Endothelial cell of umbilical vein (primary cell): ENCODE results near the gene SLC22A23. TPM values are rescaled to one million over a fixed set of nuclear protein-coding genes. Genes with fewer than 3 reads are reported as not detected.

Source experiments
- BruUV-seq: library from RNA; stranded (reverse); fragments of 400-500 nt; replicated peaks from 2 replicates; lab custom pipeline; 2021; lab: Mats Ljungman, UMichigan
- CTCF ChIA-PET: fragments of 300-600, 350-600 bp; sonication (Branson Sonifier 250); formaldehyde crosslinking; loops from one replicate; lab custom pipeline; 2021; ENCODE audit warnings: antibody characterized with exemption, inconsistent platforms; lab: Charles Lee
- POLR2A ChIA-PET: fragments of 300-600, 350-600 bp; sonication (Branson Sonifier 250); formaldehyde crosslinking; loops from one replicate; lab custom pipeline; 2021; ENCODE audit warnings: antibody characterized with exemption, inconsistent platforms; lab: Charles Lee
- DNase-seq: peaks from one replicate; pipeline ENCODE4 v3.0.0-alpha.2; 2011; ENCODE audit warnings: low read depth, low spot score
- FAIRE-seq: peaks from 2 replicates; lab custom pipeline; 2011; peaks lifted over from hg19 to GRCh38; lab: Jason Lieb, UNC
- H2AFZ ChIP-seq: 2 replicates; pipeline ENCODE4 v1.6.0; 2012; ENCODE audit warnings: low read depth, low read length, control low read depth, inconsistent platforms
- H3K27ac ChIP-seq: 2 replicates; pipeline ENCODE4 v1.5.1; 2011; ENCODE audit warnings: low read depth, mild to moderate bottlenecking, control low read depth, low read length, moderate library complexity; ENCODE audit not compliant: insufficient read depth
- H3K27me3 ChIP-seq, 2 experiments: 2 replicates each; pipeline versions ENCODE4 v1.6.0 to v1.6.1; 2011; ENCODE audit warnings: low read length in 2 of 2, mixed read lengths in 1 of 2; ENCODE audit not compliant: control insufficient read depth in 2 of 2, insufficient read depth in 2 of 2
- H3K36me3 ChIP-seq, 2 experiments: 2 replicates in 1 of 2; 3 replicates in 1 of 2; pipeline ENCODE4 v1.5.1; 2011; ENCODE audit warnings: low read length in 2 of 2, mild to moderate bottlenecking in 1 of 2, moderate library complexity in 1 of 2; ENCODE audit not compliant: control insufficient read depth in 2 of 2, insufficient read depth in 2 of 2; ENCODE audit errors: extremely low read depth in 1 of 2
- H3K4me1 ChIP-seq: 3 replicates; pipeline ENCODE4 v1.5.1; 2011; ENCODE audit warnings: mild to moderate bottlenecking, low read length; ENCODE audit not compliant: control insufficient read depth, insufficient read depth; ENCODE audit errors: extremely low read depth
- H3K4me2 ChIP-seq: 2 replicates; pipeline ENCODE4 v1.6.1; 2011; ENCODE audit warnings: low read length, control low read depth, mixed read lengths; ENCODE audit not compliant: insufficient read depth
- H3K4me3 ChIP-seq, 3 experiments: fragments of 200-600 bp in 1 of 3; sonication (generic), shearing (Covaris generic) in 1 of 3; replicated peaks in 1 of 3; 2 replicates each; pipeline ENCODE4 v1.5.1; 2011 to 2016; ENCODE audit warnings: control low read depth in 3 of 3, low read length in 3 of 3, mild to moderate bottlenecking in 2 of 3, inconsistent platforms in 1 of 3, low read depth in 1 of 3, moderate library complexity in 1 of 3; ENCODE audit not compliant: insufficient read depth in 1 of 3
- H3K79me2 ChIP-seq: 2 replicates; pipeline ENCODE4 v1.6.0; 2012; ENCODE audit warnings: low read length, inconsistent platforms; ENCODE audit not compliant: control insufficient read depth, insufficient read depth
- H3K9ac ChIP-seq: replicated peaks from 2 replicates; pipeline ENCODE3; 2011; ENCODE audit warnings: low read length, control low read depth; ENCODE audit not compliant: insufficient read depth; ENCODE audit errors: extremely low read depth
- H3K9me1 ChIP-seq: replicated peaks from 3 replicates; pipeline ENCODE4 v1.6.0; 2011; ENCODE audit warnings: mild to moderate bottlenecking, low read length; ENCODE audit not compliant: control insufficient read depth, insufficient read depth; ENCODE audit errors: extremely low read depth
- H3K9me3 ChIP-seq: replicated peaks from 2 replicates; pipeline ENCODE4 v1.5.1; 2012; ENCODE audit warnings: low read length, inconsistent platforms; ENCODE audit not compliant: control insufficient read depth, insufficient read depth
- H4K20me1 ChIP-seq: replicated peaks from 2 replicates; pipeline ENCODE3; 2011; ENCODE audit warnings: mild to moderate bottlenecking, low read length; ENCODE audit not compliant: control insufficient read depth, insufficient read depth; ENCODE audit errors: extremely low read depth
- CTCF ChIP-seq, 2 donors: IDR thresholded peaks; 1 replicate in 1 of 2; 2 replicates in 1 of 2; pipeline ENCODE4 v1.5.1; 2011; ENCODE audit warnings: low read length in 2 of 2, mild to moderate bottlenecking in 2 of 2, moderate library complexity in 2 of 2, control low read depth in 1 of 2, inconsistent platforms in 1 of 2, low read depth in 1 of 2; ENCODE audit not compliant: insufficient read depth in 1 of 2; ENCODE audit errors: extremely low read depth in 1 of 2
- EZH2 ChIP-seq: IDR thresholded peaks from 2 replicates; pipeline ENCODE4 v1.6.1; 2012; ENCODE audit warnings: borderline replicate concordance, low read depth, mild to moderate bottlenecking, moderate library complexity, low read length, inconsistent platforms; ENCODE audit not compliant: severe bottlenecking
- FOS ChIP-seq: IDR thresholded peaks from 2 replicates; pipeline ENCODE4 v1.6.1; 2011; ENCODE audit warnings: mild to moderate bottlenecking, low read length, moderate library complexity, borderline replicate concordance; ENCODE audit not compliant: insufficient read depth
- GATA2 ChIP-seq: IDR thresholded peaks from 2 replicates; pipeline ENCODE4 v1.7.0; 2011; ENCODE audit warnings: low read depth, mild to moderate bottlenecking, moderate library complexity, mixed read lengths, low read length; ENCODE audit not compliant: insufficient read length, insufficient read depth
- JUN ChIP-seq: IDR thresholded peaks from 2 replicates; pipeline ENCODE4 v1.6.1; 2011; ENCODE audit warnings: borderline replicate concordance, low read depth; ENCODE audit not compliant: insufficient read length, insufficient read depth
- MAX ChIP-seq: IDR thresholded peaks from 2 replicates; pipeline ENCODE4 v1.6.1; 2011; ENCODE audit not compliant: insufficient read depth, insufficient read length
- MYC ChIP-seq: IDR thresholded peaks from one replicate; pipeline ENCODE4 v1.6.1; 2011; ENCODE audit warnings: mild to moderate bottlenecking, low read depth, low read length
- POLR2A ChIP-seq: IDR thresholded peaks from 2 replicates; pipeline ENCODE4 v1.6.1; 2012; ENCODE audit warnings: low read depth, mild to moderate bottlenecking, control low read depth, low read length
- POLR2AphosphoS5 ChIP-seq: IDR thresholded peaks from 2 replicates; pipeline ENCODE4 v1.6.1; 2012; ENCODE audit warnings: low read depth, mild to moderate bottlenecking, control low read depth, low read length, moderate library complexity; ENCODE audit not compliant: insufficient read depth
- dilution Hi-C: fragments of 300-500 bp; cut with MboI; formaldehyde crosslinking; loops from one replicate; pipeline ENCODE4 v1.15.0; 2019; ENCODE audit warnings: low sequenced_read_pairs; ENCODE audit not compliant: extremely low pct_ligation_motif_present
- intact Hi-C: fragments of 100-400 bp; cut with micrococcal nuclease; formaldehyde crosslinking; loops from one replicate; pipeline ENCODE4 v1.10.0; 2022
- polyA plus RNA-seq, 4 experiments: library from polyadenylated mRNA; depleted of rRNA in 3 of 4; stranded (reverse) in 3 of 4; unstranded in 1 of 4; fragments of >200 nt; gene quantifications; 2 replicates each; pipeline versions ENCODE4 v1.2.1 to v1.2.3, GENCODE V29; 2011 to 2012; ENCODE audit warnings: missing spikeins in 1 of 4
- total RNA-seq: library from RNA; stranded (reverse); gene quantifications from 2 replicates; pipeline ENCODE4 v1.2.3, GENCODE V29; 2021

The SLC22A23 gene
- total and polyA plus RNA-seq, 2 donors (not counting 3 experiments of a cell fraction or from before 2014, with no cell fraction given), result 4.2 to 14.3 TPM

- Histone ChIP-seq H3K4me1 (no peaks in the 10 kb centered on the region), H3K27me3 (peaks cover 0 to 2% of the 10 kb centered on the region in 2 experiments), H3K9ac (no peak overlapping the region), H2AFZ (no peak overlapping the region), H3K4me2 (no peak overlapping the region), H3K36me3 (no peaks in the 10 kb centered on the region), H4K20me1 (no peaks in the 10 kb centered on the region), H3K4me3 (no peak overlapping the region), H3K27ac (no peak overlapping the region), H3K9me3 (no peaks in the 10 kb centered on the region), H3K9me1 (no peaks in the 10 kb centered on the region), H3K79me2 (no peaks in the 10 kb centered on the region)
- dilution Hi-C loops (no loop called here), intact Hi-C loops (no loop called here)
- BruUV-seq, result no TSS peak
- DNase-seq, result no peak
- TF ChIP-seq POLR2AphosphoS5, result no peak
- no peak for TF ChIP-seq EZH2
- TF ChIP-seq FOS, result no peak
- no peak for TF ChIP-seq CTCF (IDR thresholded peaks at IDR 0.05; ENCODE audit: extremely low read depth in 1 of 2, insufficient read depth in 1 of 2, low read depth in 1 of 2, low read length in 2 of 2)
- TF ChIP-seq MAX, result no peak
- TF ChIP-seq JUN, result no peak
- no peak for TF ChIP-seq MYC
- TF ChIP-seq GATA2, result no peak
- TF ChIP-seq POLR2A, result no peak
- CTCF ChIA-PET, result interaction anchor here (1.0 to 1.5 kb wide), 5 partner anchors 11 to 32 kb away, joined by 3 to 5 read pairs (median 4); partner anchors contain the start of gene SLC22A23
- no peak for FAIRE-seq
- POLR2A ChIA-PET, result no interaction called here
These were observed 13.7 kb downstream of the SLC22A23 start for GRCh38 chr6:3443221-3443515.
